GM18951 (cell line): ENCODE data around the gene CEP250.
"Not testable (repeated sequence)": the region's sequence is repeated elsewhere in the genome, so short reads cannot be mapped to it uniquely, and the experiment has no call there.

Experiments used
- POLR2A ChIP-seq: IDR thresholded peaks from 4 replicates; pipeline ENCODE4 v1.6.1; 2011; ENCODE audit warnings: mild to moderate bottlenecking; ENCODE audit not compliant: insufficient read length, insufficient read depth; ENCODE audit errors: extremely low read depth
- in situ Hi-C: fragments of 300-500 bp; cut with MboI; formaldehyde crosslinking; loops from one replicate; pipeline ENCODE4 v1.12.0; 2022; ENCODE audit warnings: low sequenced_read_pairs, mixed read lengths, inconsistent platforms; ENCODE audit not compliant: unreplicated experiment

Gene CEP250

DNA sequence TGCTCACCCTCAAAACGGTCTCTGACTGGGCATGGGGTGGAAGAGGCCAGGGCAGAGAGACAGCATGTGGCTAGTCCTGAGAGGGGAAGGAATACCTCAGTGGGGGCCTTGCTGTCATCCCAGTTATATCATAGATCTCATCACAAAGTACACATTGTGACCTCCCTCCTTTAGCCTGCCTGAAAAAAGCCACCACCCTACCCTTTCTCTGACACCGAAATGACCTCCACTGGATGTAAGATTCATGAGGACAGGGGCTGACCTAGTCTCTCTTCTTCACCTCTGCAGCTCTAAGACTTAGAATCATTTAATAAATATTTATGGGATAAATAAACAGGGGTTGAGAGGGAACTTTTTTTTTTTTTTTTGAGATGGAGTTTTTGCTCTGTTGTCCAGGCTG, 74.2 kb downstream of the CEP250 start, which contains the start of gene C20orf173:
Gene C20orf173 (minus strand): TSS at position 101 of the 400 bp plus-strand sequence. CDS start 279 bp downstream, outside the sequence.
- no peak for TF ChIP-seq POLR2A
- in situ Hi-C loops = no loop called here

DNA sequence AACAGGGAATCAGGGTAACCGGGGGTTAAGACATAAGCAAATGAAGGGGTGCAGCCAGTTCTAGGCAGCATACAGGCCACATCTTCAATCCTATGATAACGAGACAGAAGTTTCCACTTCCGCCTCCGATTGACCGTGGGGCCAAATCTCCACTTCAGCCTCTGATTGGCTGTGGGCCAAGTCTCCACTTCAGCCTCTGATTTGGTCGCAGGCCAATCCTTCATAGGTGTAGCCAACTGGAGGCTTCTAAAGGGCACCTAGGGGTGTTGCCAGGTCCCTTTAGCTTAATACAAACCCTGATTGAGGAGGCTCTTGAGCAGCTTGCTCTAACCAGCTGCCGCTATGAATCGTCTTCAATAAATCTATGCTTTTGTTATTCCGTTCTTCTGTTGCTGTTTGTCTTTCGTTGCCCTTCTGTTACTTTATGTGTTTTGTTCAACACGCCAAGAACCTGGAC, 84.4 kb downstream of the CEP250 start:
- peak; percentile 52 for TF ChIP-seq POLR2A
- in situ Hi-C loops = no loop called here

DNA sequence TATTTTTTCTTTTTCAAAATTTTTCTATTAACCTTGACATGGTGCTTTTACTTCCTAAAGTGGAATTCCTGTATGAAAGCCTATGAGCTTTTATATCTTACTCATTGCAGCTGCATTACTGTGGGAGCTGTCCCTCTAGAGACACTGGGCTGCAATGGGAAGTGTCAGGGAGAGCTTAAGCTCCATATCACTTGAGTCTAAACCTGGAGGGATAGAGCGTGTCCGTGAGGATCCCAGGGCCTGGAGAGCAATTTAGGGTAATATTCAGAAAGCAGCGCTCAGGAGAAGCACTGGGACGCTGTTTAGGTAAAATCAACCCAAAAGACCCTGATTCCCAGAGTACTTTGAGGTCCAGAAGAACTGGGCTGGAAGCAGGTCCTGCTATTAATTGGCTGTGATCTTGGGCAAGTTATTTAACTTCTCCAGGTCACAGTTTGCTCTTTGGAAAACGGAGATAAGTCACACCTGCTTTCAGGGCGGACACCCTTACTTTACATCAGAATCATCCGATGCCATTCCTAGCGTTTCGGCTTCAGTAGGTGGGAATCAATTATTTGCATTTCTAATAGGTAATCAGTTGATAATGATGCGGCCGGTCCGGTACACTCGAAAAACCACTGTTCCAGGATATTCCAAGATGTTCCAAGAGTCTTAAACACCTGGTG, 85.9 kb downstream of the CEP250 start:
- in situ Hi-C loops = no loop called here
- no peak for TF ChIP-seq POLR2A

DNA sequence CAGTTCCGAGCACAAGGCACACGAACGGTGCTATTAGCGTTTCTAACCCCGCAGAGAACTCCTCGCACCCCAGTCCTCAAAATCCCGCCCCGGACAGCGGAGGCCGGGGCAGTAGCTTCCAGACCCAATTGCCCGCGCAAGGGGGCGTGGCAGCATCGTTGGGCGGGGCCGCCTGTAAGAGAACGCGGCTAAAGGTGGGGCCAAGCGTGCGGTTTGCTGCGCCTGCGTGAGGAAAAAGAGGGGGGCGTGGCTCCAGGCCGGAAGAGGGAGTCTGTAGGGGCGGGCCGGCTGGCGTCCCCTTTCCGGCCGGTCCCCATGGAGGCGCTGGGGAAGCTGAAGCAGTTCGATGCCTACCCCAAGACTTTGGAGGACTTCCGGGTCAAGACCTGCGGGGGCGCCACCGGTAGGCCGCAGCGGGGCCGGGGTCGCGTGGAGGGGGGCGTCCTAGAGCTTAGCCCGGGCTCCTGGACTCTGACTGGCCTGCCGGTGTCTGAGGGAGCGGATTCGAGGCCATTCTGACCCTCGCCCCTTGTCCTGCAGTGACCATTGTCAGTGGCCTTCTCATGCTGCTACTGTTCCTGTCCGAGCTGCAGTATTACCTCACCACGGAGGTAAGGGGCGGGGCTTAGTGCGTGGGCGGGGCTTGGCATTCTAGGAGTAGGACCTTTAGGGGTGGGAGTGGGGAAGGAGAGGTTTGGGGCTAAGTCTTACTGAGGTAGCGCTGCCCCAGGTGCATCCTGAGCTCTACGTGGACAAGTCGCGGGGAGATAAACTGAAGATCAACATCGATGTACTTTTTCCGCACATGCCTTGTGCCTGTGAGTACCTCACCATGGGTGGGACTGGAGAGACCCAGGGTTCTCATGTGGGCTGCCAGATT, 86.6 kb downstream of the CEP250 start, which contains the start of gene ERGIC3:
Gene ERGIC3 (plus strand): TSS at position 296 of the 880 bp plus-strand sequence. CDS start 20 bp downstream, at position 316.
- peak; percentile 82 for TF ChIP-seq POLR2A
- in situ Hi-C loops = no loop called here

DNA sequence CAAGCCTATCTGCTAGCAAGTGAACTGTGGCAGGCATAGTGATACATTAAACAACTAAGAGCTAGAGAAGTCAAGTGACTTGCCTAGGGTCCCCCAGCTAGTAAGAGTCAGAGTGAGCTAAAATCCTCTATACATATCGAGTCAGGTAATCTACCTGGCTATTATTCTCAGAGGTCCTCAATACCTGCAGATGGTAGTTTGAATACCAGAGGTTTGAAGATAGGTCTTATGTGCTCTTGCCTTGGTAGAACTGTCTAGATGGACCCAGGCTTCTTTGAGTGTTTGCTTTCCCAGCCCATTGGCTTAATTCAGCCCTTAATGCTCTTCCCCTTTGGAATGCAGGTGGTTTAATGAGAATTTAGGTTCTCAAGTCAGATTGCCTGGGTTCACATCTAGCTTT, 87.6 kb downstream of the CEP250 start:
- in situ Hi-C loops = no loop called here
- TF ChIP-seq POLR2A = no peak

DNA sequence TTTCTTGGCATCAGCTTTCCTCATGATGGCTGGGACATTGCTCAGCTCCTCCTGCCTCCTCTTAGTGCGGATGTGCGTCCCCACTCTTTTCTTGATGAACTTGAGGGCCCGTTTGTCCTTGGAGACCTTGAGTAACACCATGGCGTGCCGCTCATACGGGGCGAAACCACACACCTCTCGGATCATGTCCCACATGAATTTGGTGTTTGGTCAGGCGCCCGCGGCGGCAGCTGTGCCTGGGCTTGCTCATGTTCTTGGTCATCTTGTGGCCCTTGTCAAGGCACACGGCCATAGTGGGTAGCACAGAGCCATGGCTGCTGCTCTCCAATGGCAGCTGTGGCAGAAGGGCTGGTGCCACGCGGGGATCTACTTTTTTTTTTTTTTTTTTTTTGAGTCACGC, 89.0 kb downstream of the CEP250 start:
- TF ChIP-seq POLR2A = no peak
- in situ Hi-C loops = no loop called here

DNA sequence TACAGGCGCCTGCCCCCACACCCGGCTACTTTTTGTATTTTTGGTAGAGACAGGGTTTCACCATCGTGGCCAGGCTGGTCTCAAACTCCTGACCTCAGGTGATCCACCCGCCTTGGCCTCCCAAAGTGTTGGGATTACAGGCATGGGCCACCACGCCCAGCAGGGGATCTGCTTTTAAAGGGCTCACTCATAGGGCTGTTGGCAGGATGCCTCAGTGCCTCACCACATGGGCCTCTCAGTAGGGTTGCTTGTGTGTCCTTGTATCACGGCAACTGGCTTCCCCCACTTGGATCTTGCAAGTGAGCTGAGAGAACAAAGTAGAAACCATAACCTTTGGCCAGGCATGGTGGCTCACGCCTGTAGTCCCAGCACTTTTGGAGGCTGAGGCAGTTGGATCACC, 89.5 kb downstream of the CEP250 start:
- in situ Hi-C loops = not testable (repeated sequence)

DNA sequence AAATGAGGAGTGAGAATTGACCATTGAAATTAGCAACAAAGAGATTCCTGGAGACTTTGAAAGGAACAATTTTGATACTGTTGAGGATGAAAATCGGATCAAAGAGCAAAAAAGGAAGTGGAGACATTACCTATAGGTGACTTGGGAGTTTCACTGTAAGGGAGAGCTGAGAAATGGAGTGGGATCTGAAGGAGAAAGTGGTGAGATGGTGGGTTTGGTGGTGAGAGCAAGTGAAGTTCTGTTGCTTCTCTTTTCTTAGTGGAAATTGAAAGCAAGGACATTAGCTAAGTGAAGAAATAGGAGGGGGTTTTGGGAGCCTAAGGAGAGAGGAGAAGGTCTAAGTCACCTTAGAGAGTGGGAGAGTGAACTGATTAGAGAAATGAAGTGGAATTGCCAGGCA, 90.7 kb downstream of the CEP250 start:
- in situ Hi-C loops = no loop called here
- no peak for TF ChIP-seq POLR2A

DNA sequence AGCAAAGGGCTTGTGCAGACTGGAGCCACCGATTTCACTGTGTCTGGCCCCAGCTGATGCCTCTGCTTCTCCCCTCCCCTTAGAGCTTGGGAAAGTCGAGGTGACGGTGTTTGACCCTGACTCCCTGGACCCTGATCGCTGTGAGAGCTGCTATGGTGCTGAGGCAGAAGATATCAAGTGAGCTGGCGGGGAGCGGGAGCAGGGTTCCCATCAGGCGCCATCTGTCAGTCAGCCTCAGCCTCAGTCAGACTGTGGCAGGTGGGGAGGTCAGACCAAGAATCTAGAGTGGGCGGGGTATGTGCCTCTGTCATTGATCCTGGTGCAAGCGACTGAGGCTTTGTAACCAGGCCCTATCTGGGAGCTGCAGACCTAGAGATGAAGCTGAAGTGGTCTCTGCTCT, 91.9 kb downstream of the CEP250 start:
- no peak for TF ChIP-seq POLR2A
- in situ Hi-C loops = no loop called here

DNA sequence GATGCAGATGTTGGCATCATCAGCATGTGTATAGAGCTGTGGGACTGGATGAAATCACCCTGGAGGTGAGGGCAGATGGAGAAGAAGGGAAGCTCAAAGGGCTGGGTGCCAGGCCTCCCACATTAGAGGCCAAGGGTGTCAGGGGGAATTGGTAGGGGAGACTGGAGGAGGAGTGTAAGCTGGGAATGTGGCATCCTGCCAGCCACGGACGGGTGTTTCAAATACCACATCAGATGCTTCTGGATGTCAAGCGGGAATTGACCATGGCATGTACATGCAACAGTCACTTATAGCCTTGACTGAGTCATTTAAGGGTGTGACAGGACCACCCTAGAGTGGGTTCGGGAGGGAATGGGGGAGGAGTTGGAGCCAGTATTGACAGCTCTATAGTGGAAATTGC, 96.1 kb downstream of the CEP250 start:
- in situ Hi-C loops = no loop called here
- no peak for TF ChIP-seq POLR2A

DNA sequence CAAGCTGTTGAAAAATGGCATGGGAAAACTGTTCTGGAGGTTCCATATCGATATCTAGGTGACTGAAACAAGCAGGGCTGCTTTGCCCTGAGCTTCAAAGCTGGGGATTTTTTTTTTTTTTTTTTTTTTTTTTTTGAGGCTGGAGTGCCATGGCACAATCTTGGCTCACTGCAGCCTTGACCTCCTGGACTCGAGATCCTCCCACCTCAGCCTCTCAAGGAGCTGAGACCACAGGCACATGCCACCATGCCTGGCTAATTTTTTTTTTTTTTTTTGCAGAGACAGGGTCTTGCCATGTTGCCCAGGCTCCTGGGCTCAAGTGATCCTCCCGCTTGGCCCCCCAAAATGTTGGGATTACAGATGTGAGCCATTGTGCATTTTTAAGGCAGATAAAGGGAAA, 97.5 kb downstream of the CEP250 start:
- in situ Hi-C loops = no loop called here
- TF ChIP-seq POLR2A = no peak

DNA sequence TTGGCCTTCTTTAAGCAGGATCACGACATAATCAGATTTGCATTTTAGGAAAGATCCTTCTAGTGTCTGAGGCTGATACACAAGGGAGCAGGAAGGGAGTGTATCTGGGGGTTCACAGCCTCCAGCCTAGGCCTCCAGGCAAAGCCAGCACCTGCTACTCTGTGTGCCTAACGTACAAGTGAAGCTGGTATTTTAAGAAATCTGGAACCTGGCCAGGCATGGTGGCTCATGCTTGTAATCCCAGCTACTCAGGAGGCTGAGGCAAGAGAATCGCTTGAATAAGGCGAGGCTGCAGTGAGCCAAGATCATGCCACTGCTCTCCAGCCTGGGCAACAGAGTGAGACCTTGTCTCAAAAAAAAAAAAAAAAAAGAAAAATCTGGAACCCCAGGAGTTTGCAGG, 100.1 kb downstream of the CEP250 start:
- in situ Hi-C loops = not testable (repeated sequence)

DNA sequence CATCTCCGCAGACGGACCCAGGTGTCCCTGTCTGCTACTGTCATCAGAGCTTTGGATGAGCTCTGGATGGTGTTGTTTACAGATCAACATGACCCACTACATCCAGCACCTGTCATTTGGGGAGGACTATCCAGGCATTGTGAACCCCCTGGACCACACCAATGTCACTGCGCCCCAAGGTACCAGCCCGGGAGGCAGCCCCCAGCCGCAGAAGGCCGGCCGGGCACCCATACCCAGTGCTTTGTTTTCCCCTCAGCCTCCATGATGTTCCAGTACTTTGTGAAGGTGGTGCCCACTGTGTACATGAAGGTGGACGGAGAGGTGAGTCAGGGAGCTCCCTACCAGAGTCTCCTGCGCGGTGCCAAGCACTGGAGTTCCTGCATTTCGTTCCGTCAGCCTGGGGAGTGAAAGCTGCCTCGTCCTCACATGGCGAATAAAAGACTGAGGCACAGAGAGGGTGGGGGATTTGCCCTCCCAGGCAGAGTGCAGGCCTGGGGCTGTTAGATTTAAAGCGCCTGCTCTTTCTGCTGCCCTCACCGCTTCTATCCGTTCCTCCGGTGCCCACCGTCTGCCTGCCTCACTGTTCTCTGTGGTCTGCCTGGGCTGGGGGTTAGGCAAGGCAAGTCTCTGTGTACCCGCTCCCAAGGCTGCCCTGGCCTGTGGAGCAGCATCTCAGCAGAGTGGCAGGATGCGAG, 100.7 kb downstream of the CEP250 start:
- in situ Hi-C loops = no loop called here
- no peak for TF ChIP-seq POLR2A

DNA sequence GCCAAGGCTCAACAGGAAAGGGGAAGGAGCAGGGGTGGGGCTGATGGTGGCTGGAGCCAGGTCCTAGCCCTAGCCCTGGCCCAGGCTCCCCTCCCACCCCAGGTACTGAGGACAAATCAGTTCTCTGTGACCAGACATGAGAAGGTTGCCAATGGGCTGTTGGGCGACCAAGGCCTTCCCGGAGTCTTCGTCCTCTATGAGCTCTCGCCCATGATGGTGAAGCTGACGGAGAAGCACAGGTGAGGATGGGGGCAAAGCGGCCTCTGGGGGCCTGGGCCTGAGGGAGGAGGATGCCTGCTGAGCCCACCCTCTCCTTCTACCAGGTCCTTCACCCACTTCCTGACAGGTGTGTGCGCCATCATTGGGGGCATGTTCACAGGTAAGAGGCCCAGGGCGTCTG, 101.5 kb downstream of the CEP250 start:
- TF ChIP-seq POLR2A = no peak
- in situ Hi-C loops = no loop called here

DNA sequence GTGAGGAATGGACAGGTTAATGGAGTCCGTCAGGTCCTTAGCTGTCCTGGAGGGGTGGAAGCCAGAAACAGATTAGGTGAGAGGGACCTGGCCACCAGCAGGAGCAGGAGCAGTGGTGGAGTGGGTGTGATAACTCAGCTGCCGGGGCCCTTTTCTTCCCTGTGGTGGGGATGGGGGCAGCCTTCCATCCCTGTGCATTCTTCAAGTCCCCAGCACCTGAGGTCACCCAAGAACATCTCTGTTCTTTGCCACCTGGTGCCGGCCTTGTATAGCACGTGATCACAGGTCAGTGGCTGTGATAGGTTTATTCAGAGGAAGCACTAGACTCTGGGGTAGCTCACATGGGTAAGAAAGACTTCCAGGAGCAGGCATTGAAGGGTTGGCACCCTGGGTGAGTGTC, 103.1 kb downstream of the CEP250 start:
- in situ Hi-C loops = no loop called here
- TF ChIP-seq POLR2A = no peak
